ENCODE results near the gene KCNK3. TPM values are rescaled to one million over a fixed set of nuclear protein-coding genes. Genes with fewer than 3 reads are reported as not detected.

The KCNK3 gene
- polyA plus RNA-seq, 1 of the 3 experiments (the other 2 are of a cell fraction), result 0.16 TPM

Small RNAs within 50 kb of the gene (small RNA-seq; reads per million reads assigned to genes)
- 0 to 5.4 (median 0) reads per million in 7 experiments for gene AC015977.1

Other genes with a start within 250 kb of the KCNK3 start
- gene OTOF, start 214.6 kb upstream of the KCNK3 start, polyA plus RNA-seq (2012; rRNA removed), result not detected in 2 replicates
- gene CIB4, start 51.4 kb upstream of the KCNK3 start, polyA plus RNA-seq (2012; rRNA removed), result not detected in 2 replicates
- 15.9 and 16.0 TPM in 2 replicates for gene SLC35F6, start 71.6 kb downstream of the KCNK3 start, polyA plus RNA-seq (2012; rRNA removed)
- 17.0 and 19.5 TPM in 2 replicates for gene CENPA, start 93.3 kb downstream of the KCNK3 start, polyA plus RNA-seq (2012; rRNA removed)
- 0.79 and 1.8 TPM in 2 replicates for gene DPYSL5, start 155.4 kb downstream of the KCNK3 start, polyA plus RNA-seq (2012; rRNA removed)

Measured in SK-N-SH (cell line).